Activated CD8-positive, alpha-beta T cell treated with anti-CD3 and anti-CD28 coated beads for 36 hours (primary cell): ENCODE results near the gene ARF5. TPM values are rescaled to one million over a fixed set of nuclear protein-coding genes. Genes with fewer than 3 reads are reported as not detected.
A peak's percentile ranks its signal among the peaks of the same experiment; 100 is the strongest.
"Not testable (repeated sequence)": the region's sequence is repeated elsewhere in the genome, so short reads cannot be mapped to it uniquely, and the experiment has no call there.

Experiments used
- ATAC-seq: fragments of 200-7000 bp; cut with Tn5 transposase; one replicate; pipeline ENCODE4 v1.10.0; 2021; ENCODE audit warnings: mild to moderate bottlenecking, moderate library complexity
- CTCF ChIA-PET: fragments of 350-600 bp; sonication (Branson Sonifier 250); formaldehyde crosslinking; loops from one replicate; lab custom pipeline; 2021; ENCODE audit warnings: antibody characterized with exemption; lab: Charles Lee
- POLR2A ChIA-PET: fragments of 350-600 bp; sonication (Branson Sonifier 250); formaldehyde crosslinking; loops from one replicate; lab custom pipeline; 2021; ENCODE audit warnings: antibody characterized with exemption; lab: Charles Lee
- DNase-seq: peaks from one replicate; pipeline ENCODE4 v3.0.0-alpha.2; 2020
- H3K27ac Mint-ChIP-seq: one replicate; pipeline ENCODE4 v1.8.0; 2021; ENCODE audit warnings: mild to moderate bottlenecking, mixed read lengths
- H3K27me3 Mint-ChIP-seq: one replicate; pipeline ENCODE4 v1.8.0; 2021; ENCODE audit warnings: mixed read lengths
- H3K36me3 Mint-ChIP-seq: one replicate; pipeline ENCODE4 v1.8.0; 2021; ENCODE audit warnings: low read depth, mixed read lengths
- H3K4me1 Mint-ChIP-seq: one replicate; pipeline ENCODE4 v1.8.0; 2021; ENCODE audit warnings: low read depth, mixed read lengths
- H3K4me3 Mint-ChIP-seq: one replicate; pipeline ENCODE4 v1.8.0; 2021; ENCODE audit warnings: mild to moderate bottlenecking, moderate library complexity, mixed read lengths
- H3K9me3 Mint-ChIP-seq: one replicate; pipeline ENCODE4 v1.8.0; 2021; ENCODE audit warnings: mixed read lengths
- intact Hi-C: fragments of 100-400 bp; cut with micrococcal nuclease; formaldehyde crosslinking; loops from one replicate; pipeline ENCODE4 v1.10.0; 2022
- total RNA-seq, 2 experiments: library from RNA; stranded (reverse); gene quantifications; one replicate each; pipeline ENCODE4 v1.2.3, GENCODE V29; 2021
- TF ChIP-seq, protein P1 (sequence below): fragments of 200-600 bp; IDR thresholded peaks from one replicate; pipeline ENCODE4 v1.8.0; 2022; ENCODE audit warnings: antibody characterized with exemption, mild to moderate bottlenecking

The ARF5 gene
- 100 to 1,000 TPM; 106 to 114 TPM for total RNA-seq

- TF ChIP-seq, protein P1, sequence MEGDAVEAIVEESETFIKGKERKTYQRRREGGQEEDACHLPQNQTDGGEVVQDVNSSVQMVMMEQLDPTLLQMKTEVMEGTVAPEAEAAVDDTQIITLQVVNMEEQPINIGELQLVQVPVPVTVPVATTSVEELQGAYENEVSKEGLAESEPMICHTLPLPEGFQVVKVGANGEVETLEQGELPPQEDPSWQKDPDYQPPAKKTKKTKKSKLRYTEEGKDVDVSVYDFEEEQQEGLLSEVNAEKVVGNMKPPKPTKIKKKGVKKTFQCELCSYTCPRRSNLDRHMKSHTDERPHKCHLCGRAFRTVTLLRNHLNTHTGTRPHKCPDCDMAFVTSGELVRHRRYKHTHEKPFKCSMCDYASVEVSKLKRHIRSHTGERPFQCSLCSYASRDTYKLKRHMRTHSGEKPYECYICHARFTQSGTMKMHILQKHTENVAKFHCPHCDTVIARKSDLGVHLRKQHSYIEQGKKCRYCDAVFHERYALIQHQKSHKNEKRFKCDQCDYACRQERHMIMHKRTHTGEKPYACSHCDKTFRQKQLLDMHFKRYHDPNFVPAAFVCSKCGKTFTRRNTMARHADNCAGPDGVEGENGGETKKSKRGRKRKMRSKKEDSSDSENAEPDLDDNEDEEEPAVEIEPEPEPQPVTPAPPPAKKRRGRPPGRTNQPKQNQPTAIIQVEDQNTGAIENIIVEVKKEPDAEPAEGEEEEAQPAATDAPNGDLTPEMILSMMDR, result no peak
- peaks cover 44% of the 10 kb centered on the region for H3K4me1 Mint-ChIP-seq
- intact Hi-C loops, result no loop called here
- H3K27ac Mint-ChIP-seq, result peak within 1 kb of the TSS; percentile 94
- H3K4me3 Mint-ChIP-seq, result peak within 1 kb of the TSS; percentile 93
- H3K9me3 Mint-ChIP-seq, result no peaks in the 10 kb centered on the region
- CTCF ChIA-PET, result interaction anchor here (0.8 to 1.3 kb wide), 4 partner anchors 28 to 622 kb away, joined by 3 read pairs; no protein-coding TSS in a partner anchor
- no peaks in the 10 kb centered on the region for H3K27me3 Mint-ChIP-seq
- DNase-seq (peak; percentile 85), ATAC-seq (peak; percentile 82)
- POLR2A ChIA-PET, result interaction anchor here (0.6 to 1.2 kb wide), 4 partner anchors 12 to 516 kb away, joined by 3 to 5 read pairs (median 3); no protein-coding TSS in a partner anchor
- peaks cover 19% of the 10 kb centered on the region for H3K36me3 Mint-ChIP-seq
Measured at GRCh38 chr7:127588019-127588696, at the start of gene ARF5. Gene ARF5, plus strand, starts transcription at chr7:127588411. Its CDS starts 88 bp downstream, at chr7:127588499.

DNA sequence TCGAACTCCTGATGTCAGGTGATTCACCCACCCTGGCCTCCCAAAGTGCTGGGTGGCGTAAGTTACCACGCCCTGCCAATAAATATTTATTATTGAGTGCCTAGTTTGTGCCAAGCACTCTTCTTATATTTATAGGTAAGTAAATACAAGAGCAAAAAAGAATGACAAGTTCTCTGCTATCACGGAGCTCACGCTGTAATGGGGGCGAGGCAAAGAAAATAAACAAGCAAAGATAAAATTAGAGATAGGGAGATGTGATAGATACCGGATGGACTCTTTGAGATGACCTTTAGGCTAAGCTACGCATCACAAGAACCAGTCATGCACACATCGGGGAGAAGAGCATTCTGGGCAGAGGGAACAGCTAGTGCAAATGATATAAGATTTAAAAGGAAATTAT, 49.1 kb upstream of the ARF5 start:
- ATAC-seq (no peak), DNase-seq (no peak)
- no peaks in the 10 kb centered on the region for H3K9me3 Mint-ChIP-seq
- intact Hi-C loops, result no loop called here
- TF ChIP-seq, protein P1, result no peak
- H3K27ac Mint-ChIP-seq, result no peak overlapping the region
- ChIA-PET POLR2A (no interaction called here), CTCF (no interaction called here)
- no peaks in the 10 kb centered on the region for H3K36me3 Mint-ChIP-seq
- no peak overlapping the region for H3K4me3 Mint-ChIP-seq
- no peaks in the 10 kb centered on the region for H3K4me1 Mint-ChIP-seq
- peaks cover 41% of the 10 kb centered on the region for H3K27me3 Mint-ChIP-seq

GRCh38 chr7:127540461-127540860, 47.8 kb upstream of the ARF5 start:
- H3K36me3 Mint-ChIP-seq, H3K4me1 Mint-ChIP-seq, ATAC-seq, intact Hi-C loops, DNase-seq, CTCF ChIA-PET, H3K9me3 Mint-ChIP-seq, H3K27ac Mint-ChIP-seq, POLR2A ChIA-PET, H3K4me3 Mint-ChIP-seq: not testable (repeated sequence)
- peaks cover 35% of the 10 kb centered on the region for H3K27me3 Mint-ChIP-seq

DNA sequence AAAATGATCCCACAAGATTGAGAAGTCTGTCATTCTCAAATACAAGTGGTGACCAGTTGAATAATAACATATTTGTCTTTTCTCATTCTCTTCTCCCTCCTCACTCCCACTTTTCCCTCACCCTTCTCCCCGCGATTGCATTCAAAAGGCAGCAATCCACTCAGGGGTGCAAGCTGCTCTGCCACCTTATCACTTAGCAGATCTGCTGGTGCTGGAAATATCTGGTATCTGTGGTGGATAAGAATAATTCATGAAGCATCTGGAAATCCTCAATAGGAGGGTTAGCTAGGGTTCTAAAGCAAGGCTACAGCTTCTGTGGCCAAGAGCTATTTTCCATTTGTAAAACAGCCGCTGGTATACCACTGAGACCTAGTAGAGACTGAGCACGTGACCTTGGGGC, 46.7 kb upstream of the ARF5 start:
- Mint-ChIP-seq H3K27me3 (peaks cover 24% of the 10 kb centered on the region), H3K4me1 (no peaks in the 10 kb centered on the region), H3K4me3 (no peak overlapping the region), H3K27ac (no peak overlapping the region), H3K9me3 (no peaks in the 10 kb centered on the region), H3K36me3 (peaks cover under 1% of the 10 kb centered on the region)
- TF ChIP-seq, protein P1, result no peak
- intact Hi-C loops, result no loop called here
- ChIA-PET POLR2A (no interaction called here), CTCF (no interaction called here)
- DNase-seq (no peak), ATAC-seq (no peak)

DNA sequence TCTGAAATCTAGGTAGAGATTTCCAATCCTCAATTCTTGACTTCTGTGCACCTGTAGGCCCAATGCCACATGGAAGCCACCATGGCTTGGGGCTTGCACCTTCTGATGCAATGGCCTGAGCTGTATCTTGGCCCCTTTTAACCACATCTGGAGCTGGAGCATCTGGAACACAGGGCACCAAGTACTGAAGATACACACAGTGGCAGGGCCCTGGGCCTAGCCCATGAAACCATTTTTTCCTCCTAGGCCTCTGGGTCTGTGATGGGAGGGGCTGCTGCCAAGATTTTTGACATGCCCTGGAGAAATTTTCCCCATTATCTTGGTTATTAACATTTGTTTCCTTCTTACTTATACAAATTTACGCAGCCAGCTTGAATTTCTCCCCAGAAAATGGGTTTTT, 41.9 kb upstream of the ARF5 start:
- H3K27me3 Mint-ChIP-seq, result peaks cover 7% of the 10 kb centered on the region
- H3K4me1 Mint-ChIP-seq, result no peaks in the 10 kb centered on the region
- ChIA-PET CTCF (no interaction called here), POLR2A (no interaction called here)
- H3K9me3 Mint-ChIP-seq, result peaks cover 4% of the 10 kb centered on the region
- no peak overlapping the region for H3K27ac Mint-ChIP-seq
- DNase-seq, result no peak
- H3K36me3 Mint-ChIP-seq, result peaks cover 4% of the 10 kb centered on the region
- intact Hi-C loops, result no loop called here
- TF ChIP-seq, protein P1, result no peak
- ATAC-seq, result no peak
- H3K4me3 Mint-ChIP-seq, result no peak overlapping the region
